ENCODE data around the gene ZNF385A.

Gene ZNF385A

GRCh38 chr12:54379398-54380201, 4.9 kb downstream of the ZNF385A start (continued):
- TF ChIP-seq PRDM2 (tag by site-specific recombination; IDR thresholded peaks at IDR 0.05; ENCODE audit: borderline replicate concordance) (no peak), ZSCAN30 (tag by site-specific recombination; IDR thresholded peaks at IDR 0.05) (peak; percentile 86), ZNF629 (tag by site-specific recombination; IDR thresholded peaks at IDR 0.05) (peak; percentile 52; the same call in 1 of the 2 replicates), ZFP3 (tag by site-specific recombination; IDR thresholded peaks at IDR 0.05; ENCODE audit: low read depth) (no peak), ZNF777 (tag by site-specific recombination; IDR thresholded peaks at IDR 0.05; ENCODE audit: borderline replicate concordance) (no peak), ZNF239 (tag by site-specific recombination; IDR thresholded peaks at IDR 0.05) (no peak), ZBTB48 (tag by site-specific recombination; IDR thresholded peaks at IDR 0.05) (peak; percentile 79), ZXDB (tag by site-specific recombination; IDR thresholded peaks at IDR 0.05) (peak; percentile 38; the same call in 1 of the 2 replicates), ZNF24 (tag by site-specific recombination; IDR thresholded peaks at IDR 0.05) (0 out of 2 replicates have a peak, but pooled peaks have one; percentile 48), ZNF292 (tag by site-specific recombination; IDR thresholded peaks at IDR 0.05; ENCODE audit: borderline replicate concordance, low read depth) (no peak), ZEB2 (tag by site-specific recombination; IDR thresholded peaks at IDR 0.05) (peak; percentile 41; the same call in 1 of the 2 replicates), PRDM1 (tag by site-specific recombination; IDR thresholded peaks at IDR 0.05) (peak; percentile 72), ZNF324 (tag by site-specific recombination; IDR thresholded peaks at IDR 0.05) (peak; percentile 65; the same call in 1 of the 2 replicates), ZNF391 (tag by site-specific recombination; IDR thresholded peaks at IDR 0.05; ENCODE audit: borderline replicate concordance, low read depth) (no peak; the same call in 1 of the 2 replicates), ZBTB6 (tag by site-specific recombination; IDR thresholded peaks at IDR 0.05) (0 out of 2 replicates have a peak, but pooled peaks have one; percentile 37), ATF2 (tag by site-specific recombination; IDR thresholded peaks at IDR 0.05; ENCODE audit: low read depth) (no peak)
- TF ChIP-seq, protein P1, sequence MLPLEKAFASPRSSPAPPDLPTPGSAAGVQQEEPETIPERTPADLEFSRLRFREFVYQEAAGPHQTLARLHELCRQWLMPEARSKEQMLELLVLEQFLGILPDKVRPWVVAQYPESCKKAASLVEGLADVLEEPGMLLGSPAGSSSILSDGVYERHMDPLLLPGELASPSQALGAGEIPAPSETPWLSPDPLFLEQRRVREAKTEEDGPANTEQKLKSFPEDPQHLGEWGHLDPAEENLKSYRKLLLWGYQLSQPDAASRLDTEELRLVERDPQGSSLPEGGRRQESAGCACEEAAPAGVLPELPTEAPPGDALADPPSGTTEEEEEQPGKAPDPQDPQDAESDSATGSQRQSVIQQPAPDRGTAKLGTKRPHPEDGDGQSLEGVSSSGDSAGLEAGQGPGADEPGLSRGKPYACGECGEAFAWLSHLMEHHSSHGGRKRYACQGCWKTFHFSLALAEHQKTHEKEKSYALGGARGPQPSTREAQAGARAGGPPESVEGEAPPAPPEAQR (tag by site-specific recombination; IDR thresholded peaks at IDR 0.05): 0 out of 2 replicates have a peak, but pooled peaks have one; percentile 29
- TF ChIP-seq, protein P2, sequence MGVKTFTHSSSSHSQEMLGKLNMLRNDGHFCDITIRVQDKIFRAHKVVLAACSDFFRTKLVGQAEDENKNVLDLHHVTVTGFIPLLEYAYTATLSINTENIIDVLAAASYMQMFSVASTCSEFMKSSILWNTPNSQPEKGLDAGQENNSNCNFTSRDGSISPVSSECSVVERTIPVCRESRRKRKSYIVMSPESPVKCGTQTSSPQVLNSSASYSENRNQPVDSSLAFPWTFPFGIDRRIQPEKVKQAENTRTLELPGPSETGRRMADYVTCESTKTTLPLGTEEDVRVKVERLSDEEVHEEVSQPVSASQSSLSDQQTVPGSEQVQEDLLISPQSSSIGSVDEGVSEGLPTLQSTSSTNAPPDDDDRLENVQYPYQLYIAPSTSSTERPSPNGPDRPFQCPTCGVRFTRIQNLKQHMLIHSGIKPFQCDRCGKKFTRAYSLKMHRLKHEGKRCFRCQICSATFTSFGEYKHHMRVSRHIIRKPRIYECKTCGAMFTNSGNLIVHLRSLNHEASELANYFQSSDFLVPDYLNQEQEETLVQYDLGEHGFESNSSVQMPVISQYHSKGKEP (tag by site-specific recombination; IDR thresholded peaks at IDR 0.05): 0 out of 2 replicates have a peak, but pooled peaks have one; percentile 24
- TF ChIP-seq, protein P3, sequence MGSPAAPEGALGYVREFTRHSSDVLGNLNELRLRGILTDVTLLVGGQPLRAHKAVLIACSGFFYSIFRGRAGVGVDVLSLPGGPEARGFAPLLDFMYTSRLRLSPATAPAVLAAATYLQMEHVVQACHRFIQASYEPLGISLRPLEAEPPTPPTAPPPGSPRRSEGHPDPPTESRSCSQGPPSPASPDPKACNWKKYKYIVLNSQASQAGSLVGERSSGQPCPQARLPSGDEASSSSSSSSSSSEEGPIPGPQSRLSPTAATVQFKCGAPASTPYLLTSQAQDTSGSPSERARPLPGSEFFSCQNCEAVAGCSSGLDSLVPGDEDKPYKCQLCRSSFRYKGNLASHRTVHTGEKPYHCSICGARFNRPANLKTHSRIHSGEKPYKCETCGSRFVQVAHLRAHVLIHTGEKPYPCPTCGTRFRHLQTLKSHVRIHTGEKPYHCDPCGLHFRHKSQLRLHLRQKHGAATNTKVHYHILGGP (tag by site-specific recombination; IDR thresholded peaks at IDR 0.05): no peak
